Activated naive CD8-positive, alpha-beta T cell (primary cell): ENCODE data around the gene STAT1.
A peak's percentile ranks its signal among the peaks of the same experiment; 100 is the strongest.
"Not testable (repeated sequence)": the region's sequence is repeated elsewhere in the genome, so short reads cannot be mapped to it uniquely, and the experiment has no call there.

Experiments used
- H3K27ac Mint-ChIP-seq: one replicate; pipeline ENCODE4 v1.8.0; 2021; ENCODE audit warnings: mixed read lengths
- H3K27me3 Mint-ChIP-seq: one replicate; pipeline ENCODE4 v1.8.0; 2021; ENCODE audit warnings: mixed read lengths
- H3K36me3 Mint-ChIP-seq: one replicate; pipeline ENCODE4 v1.8.0; 2021; ENCODE audit warnings: mixed read lengths
- H3K4me1 Mint-ChIP-seq: one replicate; pipeline ENCODE4 v1.8.0; 2021; ENCODE audit warnings: low read depth, mixed read lengths
- H3K4me3 Mint-ChIP-seq: one replicate; pipeline ENCODE4 v1.8.0; 2021; ENCODE audit warnings: mild to moderate bottlenecking, mixed read lengths
- H3K9me3 Mint-ChIP-seq: one replicate; pipeline ENCODE4 v1.8.0; 2021; ENCODE audit warnings: low read depth, mixed read lengths

The STAT1 gene

GRCh38 chr2:191003405-191004309 is 10.3 kb downstream of the STAT1 start:
- peaks cover 51% of the 10 kb centered on the region for H3K36me3 Mint-ChIP-seq
- H3K27ac Mint-ChIP-seq: peak overlapping the region; percentile 70
- H3K4me3 Mint-ChIP-seq: peak overlapping the region; percentile 38
- H3K9me3 Mint-ChIP-seq: no peaks in the 10 kb centered on the region
- H3K4me1 Mint-ChIP-seq: peaks cover 78% of the 10 kb centered on the region
- H3K27me3 Mint-ChIP-seq: no peaks in the 10 kb centered on the region

- Mint-ChIP-seq H3K27ac (peak overlapping the region; percentile 77), H3K36me3 (peaks cover 49% of the 10 kb centered on the region), H3K9me3 (no peaks in the 10 kb centered on the region), H3K4me3 (no peak overlapping the region), H3K4me1 (peaks cover 70% of the 10 kb centered on the region), H3K27me3 (no peaks in the 10 kb centered on the region)
Measured at GRCh38 chr2:191001624-191002023, 12.3 kb downstream of the STAT1 start.

GRCh38 chr2:191001032-191001431 is 12.9 kb downstream of the STAT1 start:
- H3K4me3 Mint-ChIP-seq: no peak overlapping the region
- peaks cover 69% of the 10 kb centered on the region for H3K4me1 Mint-ChIP-seq
- H3K36me3 Mint-ChIP-seq: peaks cover 49% of the 10 kb centered on the region
- H3K27me3 Mint-ChIP-seq: no peaks in the 10 kb centered on the region
- peak overlapping the region; percentile 77 for H3K27ac Mint-ChIP-seq
- no peaks in the 10 kb centered on the region for H3K9me3 Mint-ChIP-seq

GRCh38 chr2:190999949-191000665 is 13.9 kb downstream of the STAT1 start:
- Mint-ChIP-seq H3K27me3 (no peaks in the 10 kb centered on the region), H3K36me3 (peaks cover 56% of the 10 kb centered on the region), H3K4me1 (peaks cover 73% of the 10 kb centered on the region), H3K27ac (peak overlapping the region; percentile 77), H3K9me3 (peaks cover 2% of the 10 kb centered on the region), H3K4me3 (no peak overlapping the region)

- Mint-ChIP-seq H3K4me3 (no peak overlapping the region), H3K27me3 (no peaks in the 10 kb centered on the region), H3K9me3 (peaks cover 4% of the 10 kb centered on the region), H3K27ac (peak overlapping the region; percentile 73), H3K4me1 (peaks cover 71% of the 10 kb centered on the region), H3K36me3 (peaks cover 52% of the 10 kb centered on the region)
Measured at GRCh38 chr2:190999058-190999457, 14.9 kb downstream of the STAT1 start.

- Mint-ChIP-seq H3K4me1 (peaks cover 70% of the 10 kb centered on the region), H3K9me3 (peaks cover 4% of the 10 kb centered on the region), H3K36me3 (peaks cover 44% of the 10 kb centered on the region), H3K27me3 (no peaks in the 10 kb centered on the region), H3K27ac (peak overlapping the region; percentile 83), H3K4me3 (no peak overlapping the region)
Measured at GRCh38 chr2:190997526-190998113, 16.4 kb downstream of the STAT1 start.

- H3K4me3 Mint-ChIP-seq: peak overlapping the region; percentile 14
- peaks cover 4% of the 10 kb centered on the region for H3K9me3 Mint-ChIP-seq
- H3K27me3 Mint-ChIP-seq: no peaks in the 10 kb centered on the region
- H3K36me3 Mint-ChIP-seq: peaks cover 44% of the 10 kb centered on the region
- H3K27ac Mint-ChIP-seq: peak overlapping the region; percentile 83
- H3K4me1 Mint-ChIP-seq: peaks cover 69% of the 10 kb centered on the region
Measured at GRCh38 chr2:190996947-190997346, 17.0 kb downstream of the STAT1 start.

GRCh38 chr2:190996338-190996946 is 17.5 kb downstream of the STAT1 start:
- Mint-ChIP-seq H3K27ac (peak overlapping the region; percentile 83), H3K36me3 (peaks cover 44% of the 10 kb centered on the region), H3K9me3 (peaks cover 4% of the 10 kb centered on the region), H3K4me1 (peaks cover 67% of the 10 kb centered on the region), H3K27me3 (no peaks in the 10 kb centered on the region), H3K4me3 (peak overlapping the region; percentile 14)

GRCh38 chr2:190995315-190995714 is 18.7 kb downstream of the STAT1 start:
- H3K9me3 Mint-ChIP-seq, H3K27me3 Mint-ChIP-seq: not testable (repeated sequence)
- Mint-ChIP-seq H3K4me3 (peak overlapping the region; percentile 18), H3K4me1 (peaks cover 60% of the 10 kb centered on the region), H3K27ac (peak overlapping the region; percentile 83), H3K36me3 (peaks cover 43% of the 10 kb centered on the region)

GRCh38 chr2:190994148-190994547 is 19.8 kb downstream of the STAT1 start:
- Mint-ChIP-seq H3K27me3 (no peaks in the 10 kb centered on the region), H3K36me3 (peaks cover 36% of the 10 kb centered on the region), H3K4me1 (peaks cover 58% of the 10 kb centered on the region), H3K4me3 (no peak overlapping the region), H3K27ac (peak overlapping the region; percentile 75), H3K9me3 (peaks cover 4% of the 10 kb centered on the region)

- H3K27ac Mint-ChIP-seq: peak overlapping the region; percentile 58
- H3K9me3 Mint-ChIP-seq: peaks cover 4% of the 10 kb centered on the region
- H3K27me3 Mint-ChIP-seq: no peaks in the 10 kb centered on the region
- H3K36me3 Mint-ChIP-seq: peaks cover 36% of the 10 kb centered on the region
- peaks cover 59% of the 10 kb centered on the region for H3K4me1 Mint-ChIP-seq
- H3K4me3 Mint-ChIP-seq: peak overlapping the region; percentile 49
Measured at GRCh38 chr2:190993292-190993643, 20.7 kb downstream of the STAT1 start.

GRCh38 chr2:190990132-190990531 is 23.8 kb downstream of the STAT1 start:
- peaks cover 3% of the 10 kb centered on the region for H3K9me3 Mint-ChIP-seq
- H3K36me3 Mint-ChIP-seq: peaks cover 17% of the 10 kb centered on the region
- H3K4me1 Mint-ChIP-seq: peaks cover 55% of the 10 kb centered on the region
- H3K27me3 Mint-ChIP-seq: no peaks in the 10 kb centered on the region
- H3K27ac Mint-ChIP-seq: peak overlapping the region; percentile 70
- no peak overlapping the region for H3K4me3 Mint-ChIP-seq

GRCh38 chr2:190988910-190989309 is 25.1 kb downstream of the STAT1 start:
- Mint-ChIP-seq H3K36me3 (peaks cover 21% of the 10 kb centered on the region), H3K4me1 (peaks cover 60% of the 10 kb centered on the region)

GRCh38 chr2:190987938-190988337 is 26.0 kb downstream of the STAT1 start:
- H3K9me3 Mint-ChIP-seq: no peaks in the 10 kb centered on the region
- H3K4me3 Mint-ChIP-seq: no peak overlapping the region
- peaks cover 21% of the 10 kb centered on the region for H3K36me3 Mint-ChIP-seq
- H3K27ac Mint-ChIP-seq: peak overlapping the region; percentile 85
- peaks cover 59% of the 10 kb centered on the region for H3K4me1 Mint-ChIP-seq
- H3K27me3 Mint-ChIP-seq: no peaks in the 10 kb centered on the region

More at GRCh38 chr2:190988910-190989309, 25.1 kb downstream of the STAT1 start:
- H3K27ac Mint-ChIP-seq: peak overlapping the region; percentile 76
- no peak overlapping the region for H3K4me3 Mint-ChIP-seq
- no peaks in the 10 kb centered on the region for H3K27me3 Mint-ChIP-seq
- no peaks in the 10 kb centered on the region for H3K9me3 Mint-ChIP-seq
